MM.1S (cell line): ENCODE measurements around the gene DIS3L2.

Experiments used
- EZH2 ChIP-seq: fragments of 300-600 bp; sonication (generic); optimal IDR thresholded peaks from 2 replicates; pipeline ENCODE3; 2017; ENCODE audit warnings: low read depth, mild to moderate bottlenecking, antibody characterized with exemption, low read length, mixed read lengths
- TF ChIP-seq, protein P1 (sequence below): fragments of 300-600 bp; sonication (generic); IDR thresholded peaks from 2 replicates; pipeline ENCODE4 v1.5.1; 2016; ENCODE audit warnings: antibody characterized with exemption, low read length, mixed read lengths

DNA sequence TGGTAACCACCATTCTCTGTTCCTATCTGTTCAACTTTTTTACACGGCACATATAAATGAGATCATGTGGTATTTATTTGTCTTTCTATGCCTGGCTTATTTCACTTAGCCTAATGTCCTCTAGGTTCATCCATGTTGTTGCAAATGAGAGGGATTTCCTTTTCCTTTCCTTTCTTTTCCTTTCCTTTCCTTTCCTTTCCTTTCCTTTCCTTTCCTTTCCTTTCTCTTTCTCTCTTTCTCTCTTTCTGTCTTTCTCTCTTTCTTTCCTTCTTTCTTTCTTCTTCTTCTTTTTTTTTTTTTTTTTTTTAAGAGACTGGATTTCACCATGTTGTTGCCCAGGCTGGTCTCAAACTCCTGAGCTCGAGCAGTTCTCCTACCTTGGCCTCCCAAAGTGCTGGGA lies 38.9 kb downstream of the DIS3L2 start:
- TF ChIP-seq, protein P1, sequence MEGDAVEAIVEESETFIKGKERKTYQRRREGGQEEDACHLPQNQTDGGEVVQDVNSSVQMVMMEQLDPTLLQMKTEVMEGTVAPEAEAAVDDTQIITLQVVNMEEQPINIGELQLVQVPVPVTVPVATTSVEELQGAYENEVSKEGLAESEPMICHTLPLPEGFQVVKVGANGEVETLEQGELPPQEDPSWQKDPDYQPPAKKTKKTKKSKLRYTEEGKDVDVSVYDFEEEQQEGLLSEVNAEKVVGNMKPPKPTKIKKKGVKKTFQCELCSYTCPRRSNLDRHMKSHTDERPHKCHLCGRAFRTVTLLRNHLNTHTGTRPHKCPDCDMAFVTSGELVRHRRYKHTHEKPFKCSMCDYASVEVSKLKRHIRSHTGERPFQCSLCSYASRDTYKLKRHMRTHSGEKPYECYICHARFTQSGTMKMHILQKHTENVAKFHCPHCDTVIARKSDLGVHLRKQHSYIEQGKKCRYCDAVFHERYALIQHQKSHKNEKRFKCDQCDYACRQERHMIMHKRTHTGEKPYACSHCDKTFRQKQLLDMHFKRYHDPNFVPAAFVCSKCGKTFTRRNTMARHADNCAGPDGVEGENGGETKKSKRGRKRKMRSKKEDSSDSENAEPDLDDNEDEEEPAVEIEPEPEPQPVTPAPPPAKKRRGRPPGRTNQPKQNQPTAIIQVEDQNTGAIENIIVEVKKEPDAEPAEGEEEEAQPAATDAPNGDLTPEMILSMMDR: no peak
- TF ChIP-seq EZH2: no peak
